ENCODE data around the gene MYO19. TPM values are rescaled to one million over a fixed set of nuclear protein-coding genes. Genes with fewer than 3 reads are reported as not detected.

The MYO19 gene
- total and polyA plus RNA-seq, 2 of the 8 experiments (the other 6 are each of a cell fraction or from before 2014, with no cell fraction given): 126 to 163 TPM

DNA sequence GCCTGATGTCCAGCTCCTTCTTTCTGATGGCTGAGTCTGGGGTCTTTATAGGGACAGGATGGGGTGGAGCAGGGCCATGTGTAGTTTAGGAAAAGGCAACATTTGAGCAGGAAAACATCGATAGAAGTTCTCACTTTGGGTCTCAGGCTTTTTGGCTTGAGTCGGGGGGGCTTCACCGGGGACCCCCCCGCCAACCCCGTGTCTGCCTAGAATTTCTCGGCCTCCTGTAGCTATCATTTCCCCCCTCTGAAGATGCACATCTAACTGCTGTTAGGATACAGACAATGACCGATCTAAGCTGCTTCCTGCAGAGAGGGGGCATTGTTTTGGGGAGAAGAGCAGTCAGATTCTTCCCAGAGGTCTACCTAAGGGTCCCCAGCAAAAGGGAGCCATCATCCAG, 64.9 kb downstream of the MYO19 start (continued):
- TF ChIP-seq, protein P1, sequence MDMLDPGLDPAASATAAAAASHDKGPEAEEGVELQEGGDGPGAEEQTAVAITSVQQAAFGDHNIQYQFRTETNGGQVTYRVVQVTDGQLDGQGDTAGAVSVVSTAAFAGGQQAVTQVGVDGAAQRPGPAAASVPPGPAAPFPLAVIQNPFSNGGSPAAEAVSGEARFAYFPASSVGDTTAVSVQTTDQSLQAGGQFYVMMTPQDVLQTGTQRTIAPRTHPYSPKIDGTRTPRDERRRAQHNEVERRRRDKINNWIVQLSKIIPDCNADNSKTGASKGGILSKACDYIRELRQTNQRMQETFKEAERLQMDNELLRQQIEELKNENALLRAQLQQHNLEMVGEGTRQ (IDR thresholded peaks at IDR 0.05; ENCODE audit: low read length): no peak
- TF ChIP-seq SUZ12 (IDR thresholded peaks at IDR 0.05; ENCODE audit: low read length): no peak
- TF ChIP-seq CEBPB (IDR thresholded peaks at IDR 0.05; ENCODE audit: low read depth, low read length): no peak

All from H1 (cell line).